CD14-positive monocyte (primary cell): ENCODE data around the gene DUSP1. TPM values are rescaled to one million over a fixed set of nuclear protein-coding genes. Genes with fewer than 3 reads are reported as not detected.

Experiments used
- DNase-seq, 3 donors: peaks; one replicate each; pipeline ENCODE4 v3.0.0-alpha.2; 2011 to 2022
- H2AFZ ChIP-seq: 2 replicates; pipeline ENCODE4 v1.6.0; 2012; ENCODE audit warnings: mild to moderate bottlenecking, low read depth, low read length, inconsistent platforms; ENCODE audit not compliant: insufficient read depth, poor library complexity, severe bottlenecking
- H3K27ac ChIP-seq, 2 donors: 1 replicate in 1 of 2; 2 replicates in 1 of 2; pipeline ENCODE4 v1.5.1; 2012 to 2013; ENCODE audit warnings: low read length in 2 of 2, control low read depth in 1 of 2, inconsistent platforms in 1 of 2, low read depth in 1 of 2, mild to moderate bottlenecking in 1 of 2
- H3K27me3 ChIP-seq, 2 donors: one replicate each; pipeline versions ENCODE4 v1.6.0 to v1.6.1; 2011 to 2013; ENCODE audit warnings: low read length in 2 of 2; ENCODE audit not compliant: control insufficient read depth in 2 of 2, insufficient read depth in 2 of 2
- H3K36me3 ChIP-seq, 2 donors: replicated peaks in 1 of 2; 1 replicate in 1 of 2; 2 replicates in 1 of 2; pipeline versions ENCODE4 v1.5.1 to v1.6.1; 2012 to 2013; ENCODE audit warnings: low read length in 2 of 2, control low read depth in 1 of 2, inconsistent platforms in 1 of 2, mild to moderate bottlenecking in 1 of 2; ENCODE audit not compliant: insufficient read depth in 2 of 2, control insufficient read depth in 1 of 2
- H3K4me1 ChIP-seq, 2 donors: 1 replicate in 1 of 2; 2 replicates in 1 of 2; pipeline versions ENCODE4 v1.5.1 to v1.6.1; 2012 to 2013; ENCODE audit warnings: low read length in 2 of 2, control low read depth in 1 of 2, inconsistent platforms in 1 of 2, mild to moderate bottlenecking in 1 of 2, moderate library complexity in 1 of 2; ENCODE audit not compliant: insufficient read depth in 2 of 2, control insufficient read depth in 1 of 2
- H3K4me2 ChIP-seq: replicated peaks from 2 replicates; pipeline ENCODE3; 2012; ENCODE audit warnings: low read length, moderate library complexity, mild to moderate bottlenecking; ENCODE audit not compliant: poor library complexity, severe bottlenecking; ENCODE audit errors: extremely low read depth
- H3K4me3 ChIP-seq, 3 experiments: fragments of 200-600 bp in 1 of 3; sonication (generic) in 1 of 3; replicated peaks in 1 of 3; 1 replicate in 2 of 3; 2 replicates in 1 of 3; pipeline ENCODE4 v1.5.1; 2011 to 2013; ENCODE audit warnings: low read length in 3 of 3, mild to moderate bottlenecking in 3 of 3, control low read depth in 2 of 3, low read depth in 2 of 3, inconsistent platforms in 1 of 3, moderate library complexity in 1 of 3
- H3K79me2 ChIP-seq: 2 replicates; pipeline ENCODE4 v1.6.0; 2012; ENCODE audit warnings: mild to moderate bottlenecking, control low read depth, inconsistent platforms, low read length, moderate library complexity; ENCODE audit not compliant: insufficient read depth
- H3K9ac ChIP-seq: 2 replicates; pipeline ENCODE4 v1.6.0; 2017; ENCODE audit warnings: low read length, mild to moderate bottlenecking; ENCODE audit not compliant: insufficient read depth, poor library complexity, severe bottlenecking
- H3K9me3 ChIP-seq, 2 donors: replicated peaks in 1 of 2; 1 replicate in 1 of 2; 2 replicates in 1 of 2; pipeline versions ENCODE4 v1.5.1 to v1.6.1; 2012 to 2013; ENCODE audit warnings: low read length in 2 of 2, control low read depth in 1 of 2; ENCODE audit not compliant: control insufficient read depth in 1 of 2, insufficient read depth in 1 of 2
- H4K20me1 ChIP-seq: 2 replicates; pipeline ENCODE4 v1.6.0; 2012; ENCODE audit warnings: mild to moderate bottlenecking, low read length, control low read depth, moderate library complexity; ENCODE audit not compliant: insufficient read depth
- H3K27ac Mint-ChIP-seq, 7 donors: one replicate each; pipeline ENCODE4 v1.8.0; 2020; ENCODE audit warnings: mild to moderate bottlenecking in 7 of 7, mixed read lengths in 7 of 7, moderate library complexity in 6 of 7, inconsistent platforms in 2 of 7
- H3K27me3 Mint-ChIP-seq, 3 donors: one replicate each; pipeline ENCODE4 v1.8.0; 2021 to 2022; ENCODE audit warnings: low read depth in 3 of 3, mild to moderate bottlenecking in 3 of 3, mixed read lengths in 3 of 3, moderate library complexity in 3 of 3, inconsistent platforms in 1 of 3
- H3K36me3 Mint-ChIP-seq, 2 donors: one replicate each; pipeline ENCODE4 v1.8.0; 2020; ENCODE audit warnings: mixed read lengths in 2 of 2, inconsistent platforms in 1 of 2, mild to moderate bottlenecking in 1 of 2
- H3K4me1 Mint-ChIP-seq: one replicate; pipeline ENCODE4 v1.8.0; 2020; ENCODE audit warnings: mild to moderate bottlenecking, mixed read lengths
- H3K4me3 Mint-ChIP-seq, 2 donors: one replicate each; pipeline ENCODE4 v1.8.0; 2020; ENCODE audit warnings: mild to moderate bottlenecking in 2 of 2, mixed read lengths in 2 of 2, moderate library complexity in 1 of 2
- H3K9me3 Mint-ChIP-seq, 7 donors: one replicate each; pipeline ENCODE4 v1.8.0; 2020 to 2022; ENCODE audit warnings: mixed read lengths in 7 of 7, mild to moderate bottlenecking in 6 of 7, moderate library complexity in 6 of 7, inconsistent platforms in 2 of 7
- CTCF ChIP-seq: fragments of 200-600 bp; IDR thresholded peaks from one replicate; pipeline ENCODE4 v1.8.0; 2022; ENCODE audit warnings: antibody characterized with exemption, mild to moderate bottlenecking
- WGBS: methylation state at CpG from one replicate; pipeline ENCODE4 v1.1.5; 2013; ENCODE audit warnings: missing lambda C conversion rate; ENCODE audit not compliant: insufficient coverage; 5-methylcytosine and 5-hydroxymethylcytosine counted together
- intact Hi-C, 2 donors: fragments of 100-400 bp; cut with micrococcal nuclease; formaldehyde crosslinking; loops; one replicate each; pipeline versions ENCODE4 v1.15.0 to v1.15.1; 2023
- polyA plus RNA-seq, 3 donors: library from polyadenylated mRNA; depleted of rRNA in 1 of 3; unstranded in 2 of 3; stranded (reverse) in 1 of 3; fragments of 300-500 nt in 2 of 3; fragments of >200 nt in 1 of 3; fragmentation: Illumina TruSeq in 2 of 3; gene quantifications; 1 replicate in 2 of 3; 2 replicates in 1 of 3; pipeline ENCODE4 v1.2.3, GENCODE V29; 2012 to 2021

The DUSP1 gene
- polyA plus RNA-seq, 3 donors: 1,963 to 4,884 (median 3,954) TPM

GRCh38 chr5:172790496-172790889, 19.5 kb upstream of the DUSP1 start:
- no peak overlapping the region for H2AFZ ChIP-seq
- no peak overlapping the region for H3K4me2 ChIP-seq
- H3K27ac Mint-ChIP-seq: peak overlapping the region in 2 of 7 donors; percentile 36 to 81

GRCh38 chr5:172789687-172790495, 18.9 kb upstream of the DUSP1 start:
- intact Hi-C loops: no loop called here
- DNase-seq: peak in 1 of 3 donors; percentile 4
- peaks cover 6 to 16% (median 11%) of the 10 kb centered on the region in 7 donors for H3K9me3 Mint-ChIP-seq
- no peaks in the 10 kb centered on the region for H3K36me3 ChIP-seq
- H4K20me1 ChIP-seq: no peaks in the 10 kb centered on the region
- H3K27me3 ChIP-seq: no peaks in the 10 kb centered on the region
- no peak overlapping the region for H3K9ac ChIP-seq
- no peak for TF ChIP-seq CTCF
- H3K27me3 Mint-ChIP-seq: peaks cover 0 to 2% (median 0%) of the 10 kb centered on the region in 3 donors
- H3K27ac Mint-ChIP-seq: peak overlapping the region in 4 of 7 donors; percentile 26 to 91 (median 61)
- H3K9me3 ChIP-seq: peaks cover 0 to 10% of the 10 kb centered on the region in 2 donors
- no peak overlapping the region for H3K4me3 ChIP-seq
- no peak overlapping the region for H2AFZ ChIP-seq
- H3K4me1 ChIP-seq: peaks cover 36 to 55% of the 10 kb centered on the region in 2 donors
- H3K27ac ChIP-seq: peak overlapping the region in 1 of 2 donors; percentile 73
- H3K4me1 Mint-ChIP-seq: peaks cover 31% of the 10 kb centered on the region
- no peak overlapping the region for H3K4me3 Mint-ChIP-seq
- H3K79me2 ChIP-seq: no peaks in the 10 kb centered on the region
- H3K36me3 Mint-ChIP-seq: peaks cover 7 to 12% of the 10 kb centered on the region in 2 donors
- no peak overlapping the region for H3K4me2 ChIP-seq
- 85% methylated on average over 5 of the region's 9 CpGs for WGBS

More at GRCh38 chr5:172790496-172790889, 19.5 kb upstream of the DUSP1 start:
- H3K4me3 ChIP-seq: no peak overlapping the region
- H3K4me3 Mint-ChIP-seq: no peak overlapping the region
- H3K9me3 Mint-ChIP-seq: peaks cover 6 to 16% (median 11%) of the 10 kb centered on the region in 7 donors
- WGBS: 71% methylated on average over 2 of the region's 5 CpGs
- no peak for DNase-seq
- no peak for TF ChIP-seq CTCF
- no peaks in the 10 kb centered on the region for H4K20me1 ChIP-seq
- no peak overlapping the region for H3K9ac ChIP-seq
- intact Hi-C loops: no loop called here
- H3K27me3 ChIP-seq: no peaks in the 10 kb centered on the region
- peaks cover 7 to 12% of the 10 kb centered on the region in 2 donors for H3K36me3 Mint-ChIP-seq
- no peak overlapping the region for H3K27ac ChIP-seq
- H3K4me1 ChIP-seq: peaks cover 42 to 61% of the 10 kb centered on the region in 2 donors
- peaks cover 0 to 2% (median 0%) of the 10 kb centered on the region in 3 donors for H3K27me3 Mint-ChIP-seq
- H3K79me2 ChIP-seq: no peaks in the 10 kb centered on the region
- peaks cover 37% of the 10 kb centered on the region for H3K4me1 Mint-ChIP-seq
- no peaks in the 10 kb centered on the region for H3K36me3 ChIP-seq
- peaks cover 0 to 10% of the 10 kb centered on the region in 2 donors for H3K9me3 ChIP-seq
